ENCODE measurements around the gene CENPE. TPM values are rescaled to one million over a fixed set of nuclear protein-coding genes. Genes with fewer than 3 reads are reported as not detected.

CENPE gene
- total RNA-seq, 1 experiment from 2014 or later, result 38.1 TPM

DNA sequence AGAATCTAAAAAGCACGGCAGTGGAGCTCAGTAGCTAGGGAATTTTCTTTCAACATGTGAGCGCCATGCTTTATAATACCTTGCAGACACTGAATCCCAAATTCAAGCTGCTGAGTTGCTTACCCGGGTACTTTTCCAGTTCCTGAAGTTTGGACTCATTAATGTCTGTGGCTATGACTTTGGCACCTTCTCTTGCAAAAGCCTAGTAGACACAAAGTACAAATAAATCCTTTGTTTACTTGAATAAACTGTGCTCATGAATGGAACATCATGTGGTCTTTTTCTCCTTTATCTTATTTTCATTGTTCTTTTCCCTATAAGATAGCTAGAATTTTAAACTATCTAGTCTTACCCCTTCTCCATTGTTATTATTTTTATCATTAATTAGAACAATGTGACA, 103.1 kb downstream of the CENPE start:
- Histone ChIP-seq H3K9ac (ENCODE audit: extremely low read depth, insufficient read length, low read length) (no peak overlapping the region), H3K4ac (ENCODE audit: low read depth, low read length) (no peak overlapping the region), H3K79me1 (ENCODE audit: insufficient read depth, low read depth, low read length, poor library complexity, severe bottlenecking) (no peaks in the 10 kb centered on the region), H3K4me2 (ENCODE audit: insufficient read depth, insufficient read length, low read length) (no peak overlapping the region), H2BK120ac (ENCODE audit: low read depth, low read length, poor library complexity, severe bottlenecking) (no peak overlapping the region), H4K5ac (ENCODE audit: insufficient read length, low read depth, low read length) (no peak overlapping the region), H4K91ac (ENCODE audit: insufficient read length, low read depth, low read length) (no peak overlapping the region), H3K27ac (ENCODE audit: insufficient read length, low read depth, low read length) (no peak overlapping the region), H4K8ac (replicated peaks; ENCODE audit: insufficient read length, low read depth, low read length) (no peak overlapping the region), H3K56ac (ENCODE audit: insufficient read length, low read depth, low read length) (no peak overlapping the region), H2AK5ac (ENCODE audit: insufficient read length, low read length) (no peak overlapping the region), H3K9me3 (ENCODE audit: control insufficient read depth, low read depth, low read length) (no peaks in the 10 kb centered on the region), H3K18ac (ENCODE audit: insufficient read length, low read depth, low read length) (no peak overlapping the region), H3K23me2 (ENCODE audit: insufficient read length, low read depth, low read length, poor library complexity, severe bottlenecking) (no peaks in the 10 kb centered on the region), H3T11ph (ENCODE audit: low read length) (no peak overlapping the region), H2BK5ac (ENCODE audit: insufficient read length, low read length) (no peak overlapping the region), H2BK12ac (ENCODE audit: insufficient read length, low read depth, low read length) (no peak overlapping the region), H3K4me1 (ENCODE audit: insufficient read depth, low read length) (0 out of 2 replicates have a peak, but pooled peaks cover 3% of the 10 kb centered on the region), H3K79me2 (ENCODE audit: insufficient read depth, low read length) (no peaks in the 10 kb centered on the region), H2AFZ (ENCODE audit: low read length) (no peak overlapping the region), H3K27me3 (ENCODE audit: insufficient read depth, low read length) (no peaks in the 10 kb centered on the region), H2BK15ac (ENCODE audit: low read depth, low read length) (no peak overlapping the region), H4K20me1 (ENCODE audit: control insufficient read depth, insufficient read depth, insufficient read length) (no peaks in the 10 kb centered on the region), H3K23ac (ENCODE audit: insufficient read length, low read depth, low read length) (no peak overlapping the region), H2BK20ac (ENCODE audit: low read depth, low read length, poor library complexity, severe bottlenecking) (no peak overlapping the region), H3K14ac (ENCODE audit: insufficient read depth, low read length) (no peak overlapping the region)
- Mint-ChIP-seq H3K27me3 (ENCODE audit: low read depth) (no peaks in the 10 kb centered on the region), H3K36me3 (ENCODE audit: insufficient read depth in 1 of 3, low read depth in 3 of 3) (peaks cover 7 to 17% (median 14%) of the 10 kb centered on the region in 3 experiments; a peak in 6 of 7 replicates), H3K27ac (no peak overlapping the region), H3K4me1 (peaks cover 15 to 16% of the 10 kb centered on the region in 2 experiments), H3K9me3 (no peaks in the 10 kb centered on the region), H3K4me3 (no peak overlapping the region)
- TF ChIP-seq, protein P1, sequence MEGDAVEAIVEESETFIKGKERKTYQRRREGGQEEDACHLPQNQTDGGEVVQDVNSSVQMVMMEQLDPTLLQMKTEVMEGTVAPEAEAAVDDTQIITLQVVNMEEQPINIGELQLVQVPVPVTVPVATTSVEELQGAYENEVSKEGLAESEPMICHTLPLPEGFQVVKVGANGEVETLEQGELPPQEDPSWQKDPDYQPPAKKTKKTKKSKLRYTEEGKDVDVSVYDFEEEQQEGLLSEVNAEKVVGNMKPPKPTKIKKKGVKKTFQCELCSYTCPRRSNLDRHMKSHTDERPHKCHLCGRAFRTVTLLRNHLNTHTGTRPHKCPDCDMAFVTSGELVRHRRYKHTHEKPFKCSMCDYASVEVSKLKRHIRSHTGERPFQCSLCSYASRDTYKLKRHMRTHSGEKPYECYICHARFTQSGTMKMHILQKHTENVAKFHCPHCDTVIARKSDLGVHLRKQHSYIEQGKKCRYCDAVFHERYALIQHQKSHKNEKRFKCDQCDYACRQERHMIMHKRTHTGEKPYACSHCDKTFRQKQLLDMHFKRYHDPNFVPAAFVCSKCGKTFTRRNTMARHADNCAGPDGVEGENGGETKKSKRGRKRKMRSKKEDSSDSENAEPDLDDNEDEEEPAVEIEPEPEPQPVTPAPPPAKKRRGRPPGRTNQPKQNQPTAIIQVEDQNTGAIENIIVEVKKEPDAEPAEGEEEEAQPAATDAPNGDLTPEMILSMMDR (conservative IDR thresholded peaks at IDR 0.05), result no peak
- no peak for DNase-seq
- no CpG with 5 or more reads among the region's 3 CpGs for WGBS (ENCODE audit: extremely low coverage, insufficient read length, low lambda C conversion rate)

Measured in H9 (cell line).